Measurements from ENCODE around the gene NR1I2. TPM values are rescaled to one million over a fixed set of nuclear protein-coding genes. Genes with fewer than 3 reads are reported as not detected.

Gene NR1I2
- total and polyA plus RNA-seq, 9 donors: 0.20 to 0.62 (median 0.34) TPM

GRCh38 chr3:119831941-119832371, 50.1 kb downstream of the NR1I2 start:
- intact Hi-C loops (cut with DNase I): no loop called here
- H3K27ac ChIP-seq: no peak overlapping the region
- 44 to 58% (median 44%) methylated on average over 1 of the region's 1 CpG for WGBS, 3 donors
- H3K9me3 ChIP-seq: no peaks in the 10 kb centered on the region
- H3K27me3 ChIP-seq: no peaks in the 10 kb centered on the region
- H3K4me3 ChIP-seq: no peak overlapping the region
- DNase-seq: no peak
- TF ChIP-seq EP300 (IDR thresholded peaks at IDR 0.05) (no peak), POLR2A (IDR thresholded peaks at IDR 0.05) (no peak)
- TF ChIP-seq, protein P1, sequence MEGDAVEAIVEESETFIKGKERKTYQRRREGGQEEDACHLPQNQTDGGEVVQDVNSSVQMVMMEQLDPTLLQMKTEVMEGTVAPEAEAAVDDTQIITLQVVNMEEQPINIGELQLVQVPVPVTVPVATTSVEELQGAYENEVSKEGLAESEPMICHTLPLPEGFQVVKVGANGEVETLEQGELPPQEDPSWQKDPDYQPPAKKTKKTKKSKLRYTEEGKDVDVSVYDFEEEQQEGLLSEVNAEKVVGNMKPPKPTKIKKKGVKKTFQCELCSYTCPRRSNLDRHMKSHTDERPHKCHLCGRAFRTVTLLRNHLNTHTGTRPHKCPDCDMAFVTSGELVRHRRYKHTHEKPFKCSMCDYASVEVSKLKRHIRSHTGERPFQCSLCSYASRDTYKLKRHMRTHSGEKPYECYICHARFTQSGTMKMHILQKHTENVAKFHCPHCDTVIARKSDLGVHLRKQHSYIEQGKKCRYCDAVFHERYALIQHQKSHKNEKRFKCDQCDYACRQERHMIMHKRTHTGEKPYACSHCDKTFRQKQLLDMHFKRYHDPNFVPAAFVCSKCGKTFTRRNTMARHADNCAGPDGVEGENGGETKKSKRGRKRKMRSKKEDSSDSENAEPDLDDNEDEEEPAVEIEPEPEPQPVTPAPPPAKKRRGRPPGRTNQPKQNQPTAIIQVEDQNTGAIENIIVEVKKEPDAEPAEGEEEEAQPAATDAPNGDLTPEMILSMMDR (IDR thresholded peaks at IDR 0.05): no peak
- H3K36me3 ChIP-seq: no peaks in the 10 kb centered on the region
- no peaks in the 10 kb centered on the region for H3K4me1 ChIP-seq (ENCODE audit: insufficient read depth)

DNA sequence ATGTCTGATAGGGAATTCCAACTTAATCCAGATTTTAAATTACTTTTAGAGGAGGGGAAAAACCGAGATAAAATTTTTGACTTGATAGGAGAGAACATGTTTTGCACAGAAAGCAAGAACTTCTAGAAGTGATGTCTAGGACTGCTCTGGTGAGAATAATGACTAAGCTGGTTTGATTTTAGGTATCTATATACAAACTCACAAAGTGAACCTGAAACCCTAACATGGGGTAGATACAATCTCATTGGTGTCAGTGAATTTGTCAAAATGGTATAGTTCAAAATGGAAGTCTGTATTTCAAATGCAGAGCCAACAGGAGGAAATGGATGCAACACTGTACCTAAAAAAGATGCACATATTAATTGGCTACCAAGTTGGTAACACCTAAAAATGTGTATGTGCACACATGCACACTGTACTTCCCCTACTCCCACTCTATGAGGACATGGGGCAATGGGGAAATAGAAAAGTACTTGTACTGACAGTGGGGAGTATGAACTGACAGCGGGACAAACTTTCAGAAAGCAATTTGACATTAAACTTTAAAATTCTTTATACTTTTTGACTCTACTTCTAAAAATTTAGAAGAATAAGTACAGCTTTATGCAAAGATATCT, 53.0 kb downstream of the NR1I2 start:
- H3K36me3 ChIP-seq: no peaks in the 10 kb centered on the region
- 90 to 95% (median 92%) methylated on average over 2 of the region's 2 CpGs for WGBS, 3 donors
- H3K27me3 ChIP-seq: no peaks in the 10 kb centered on the region
- TF ChIP-seq, protein P1 (IDR thresholded peaks at IDR 0.05): no peak
- TF ChIP-seq EP300 (IDR thresholded peaks at IDR 0.05) (no peak), POLR2A (IDR thresholded peaks at IDR 0.05) (no peak)
- intact Hi-C loops (cut with DNase I): no loop called here
- H3K9me3 ChIP-seq: no peaks in the 10 kb centered on the region
- no peak overlapping the region for H3K27ac ChIP-seq
- no peak for DNase-seq
- H3K4me3 ChIP-seq: no peak overlapping the region
- no peaks in the 10 kb centered on the region for H3K4me1 ChIP-seq (ENCODE audit: insufficient read depth)

GRCh38 chr3:119835556-119835955, 53.7 kb downstream of the NR1I2 start:
- H3K27me3 ChIP-seq: no peaks in the 10 kb centered on the region
- no peaks in the 10 kb centered on the region for H3K4me1 ChIP-seq (ENCODE audit: insufficient read depth)
- H3K9me3 ChIP-seq: no peaks in the 10 kb centered on the region
- no peak overlapping the region for H3K4me3 ChIP-seq
- no peak overlapping the region for H3K27ac ChIP-seq
- TF ChIP-seq POLR2A (IDR thresholded peaks at IDR 0.05) (no peak), EP300 (IDR thresholded peaks at IDR 0.05) (no peak)
- no peaks in the 10 kb centered on the region for H3K36me3 ChIP-seq
- intact Hi-C loops (cut with DNase I): no loop called here
- no peak for DNase-seq

GRCh38 chr3:119841808-119842471, 60.0 kb downstream of the NR1I2 start:
- intact Hi-C loops (cut with DNase I): no loop called here
- WGBS, 3 donors: 34 to 44% (median 41%) methylated on average over 2 of the region's 2 CpGs
- H3K4me3 ChIP-seq: no peak overlapping the region
- no peaks in the 10 kb centered on the region for H3K36me3 ChIP-seq
- H3K27me3 ChIP-seq: no peaks in the 10 kb centered on the region
- no peak for TF ChIP-seq POLR2A (IDR thresholded peaks at IDR 0.05)
- no peak for TF ChIP-seq EP300 (IDR thresholded peaks at IDR 0.05)
- TF ChIP-seq, protein P1 (IDR thresholded peaks at IDR 0.05): no peak
- no peaks in the 10 kb centered on the region for H3K9me3 ChIP-seq
- no peak overlapping the region for H3K27ac ChIP-seq
- no peak for DNase-seq
- H3K4me1 ChIP-seq (ENCODE audit: insufficient read depth): no peaks in the 10 kb centered on the region

- TF ChIP-seq POLR2A (IDR thresholded peaks at IDR 0.05) (no peak), EP300 (IDR thresholded peaks at IDR 0.05) (no peak)
- TF ChIP-seq, protein P1 (IDR thresholded peaks at IDR 0.05): no peak
- H3K27me3 ChIP-seq: no peaks in the 10 kb centered on the region
- no peaks in the 10 kb centered on the region for H3K9me3 ChIP-seq
- intact Hi-C loops (cut with DNase I): no loop called here
- no peak overlapping the region for H3K27ac ChIP-seq
- 91 to 95% (median 94%) methylated on average over 2 of the region's 2 CpGs for WGBS, 3 donors
- no peak overlapping the region for H3K4me3 ChIP-seq
- H3K36me3 ChIP-seq: no peaks in the 10 kb centered on the region
- DNase-seq: no peak
- H3K4me1 ChIP-seq (ENCODE audit: insufficient read depth): no peaks in the 10 kb centered on the region
These were observed 67.2 kb downstream of the NR1I2 start for GRCh38 chr3:119849126-119849525.
